WTC11 (cell line): ENCODE measurements around the gene UCHL5. TPM values are rescaled to one million over a fixed set of nuclear protein-coding genes. Genes with fewer than 3 reads are reported as not detected.

Experiments used
- ARID4B ChIP-seq: sonication (generic); formaldehyde crosslinking; IDR thresholded peaks from 2 replicates; pipeline ENCODE4 v1.8.0; 2023; ENCODE audit warnings: missing genetic modification reagents, mild to moderate bottlenecking, borderline replicate concordance
- ATF3 ChIP-seq: sonication (generic); formaldehyde crosslinking; conservative IDR thresholded peaks from 2 replicates; pipeline ENCODE4 v1.8.1; 2022; ENCODE audit warnings: mild to moderate bottlenecking, missing genetic modification reagents
- CREM ChIP-seq: sonication (generic); formaldehyde crosslinking; IDR thresholded peaks from 2 replicates; pipeline ENCODE4 v1.8.1; 2022; ENCODE audit warnings: mild to moderate bottlenecking, missing genetic modification reagents, moderate library complexity
- CTCF ChIP-seq: fragments of 200-600 bp; IDR thresholded peaks from 2 replicates; pipeline ENCODE4 v1.8.0; 2022; ENCODE audit warnings: antibody characterized with exemption
- E2F1 ChIP-seq: sonication (generic); formaldehyde crosslinking; IDR thresholded peaks from 2 replicates; pipeline ENCODE4 v1.8.0; 2022; ENCODE audit warnings: mild to moderate bottlenecking, missing genetic modification reagents
- ELF4 ChIP-seq: sonication (generic); formaldehyde crosslinking; IDR thresholded peaks from 2 replicates; pipeline ENCODE4 v1.8.1; 2022; ENCODE audit warnings: low read depth, mild to moderate bottlenecking, moderate library complexity, missing genetic modification reagents
- EMX1 ChIP-seq: fragments of 250-450 bp; sonication (Bioruptor Pico); IDR thresholded peaks from 2 replicates; pipeline ENCODE4 v1.8.0; 2021; ENCODE audit warnings: mild to moderate bottlenecking
- ESRRA ChIP-seq: sonication (generic); formaldehyde crosslinking; IDR thresholded peaks from 2 replicates; pipeline ENCODE4 v1.8.1; 2022; ENCODE audit warnings: mild to moderate bottlenecking, missing genetic modification reagents, borderline replicate concordance
- FOXJ3 ChIP-seq: sonication (generic); formaldehyde crosslinking; IDR thresholded peaks from 2 replicates; pipeline ENCODE4 v1.9.0; 2021; ENCODE audit warnings: missing genetic modification reagents, mild to moderate bottlenecking, borderline replicate concordance
- FOXP4 ChIP-seq: sonication (generic); formaldehyde crosslinking; IDR thresholded peaks from 2 replicates; pipeline ENCODE4 v1.8.0; 2022; ENCODE audit warnings: mild to moderate bottlenecking, missing genetic modification reagents
- GRHL2 ChIP-seq: fragments of 250-450 bp; sonication (Bioruptor Pico); IDR thresholded peaks from 2 replicates; pipeline ENCODE4 v1.8.0; 2022; ENCODE audit warnings: mild to moderate bottlenecking, moderate library complexity; ENCODE audit not compliant: insufficient replicate concordance, severe bottlenecking
- HMGA2 ChIP-seq: fragments of 250-450 bp; sonication (Bioruptor Pico); IDR thresholded peaks from 2 replicates; pipeline ENCODE4 v1.4.0; 2021; ENCODE audit warnings: mild to moderate bottlenecking, moderate library complexity
- IRF1 ChIP-seq: sonication (generic); formaldehyde crosslinking; IDR thresholded peaks from 2 replicates; pipeline ENCODE4 v1.8.0; 2023; ENCODE audit warnings: missing genetic modification reagents
- KAT7 ChIP-seq: sonication (generic); formaldehyde crosslinking; IDR thresholded peaks from 2 replicates; pipeline ENCODE4 v1.8.1; 2023; ENCODE audit warnings: missing genetic modification reagents, mild to moderate bottlenecking, borderline replicate concordance
- MXD4 ChIP-seq: fragments of 250-450 bp; sonication (Bioruptor Pico); IDR thresholded peaks from 2 replicates; pipeline ENCODE4 v1.8.0; 2021; ENCODE audit warnings: mild to moderate bottlenecking, moderate library complexity, borderline replicate concordance
- MYBL2 ChIP-seq: sonication (generic); formaldehyde crosslinking; IDR thresholded peaks from 2 replicates; pipeline ENCODE4 v1.8.1; 2023; ENCODE audit warnings: mild to moderate bottlenecking, moderate library complexity, missing genetic modification reagents
- RELA ChIP-seq: sonication (generic); formaldehyde crosslinking; IDR thresholded peaks from 2 replicates; pipeline ENCODE4 v1.8.1; 2022; ENCODE audit warnings: missing genetic modification reagents, mild to moderate bottlenecking, borderline replicate concordance
- SMAD4 ChIP-seq: sonication (generic); formaldehyde crosslinking; IDR thresholded peaks from 2 replicates; pipeline ENCODE4 v1.8.0; 2022; ENCODE audit warnings: mild to moderate bottlenecking, missing genetic modification reagents
- TEAD4 ChIP-seq: sonication (generic); formaldehyde crosslinking; IDR thresholded peaks from 2 replicates; pipeline ENCODE4 v1.8.0; 2022; ENCODE audit warnings: mild to moderate bottlenecking, missing genetic modification reagents
- ZBTB43 ChIP-seq: sonication (generic); formaldehyde crosslinking; IDR thresholded peaks from 2 replicates; pipeline ENCODE4 v1.8.1; 2023; ENCODE audit warnings: mild to moderate bottlenecking, missing genetic modification reagents
- ZNF317 ChIP-seq: sonication (generic); formaldehyde crosslinking; IDR thresholded peaks from 2 replicates; pipeline ENCODE4 v1.8.1; 2023; ENCODE audit warnings: low read depth, mild to moderate bottlenecking, moderate library complexity, missing genetic modification reagents, borderline replicate concordance
- ZNF396 ChIP-seq: fragments of 250-450 bp; sonication (Bioruptor Pico); IDR thresholded peaks from 2 replicates; pipeline ENCODE4 v1.8.0; 2021; ENCODE audit warnings: mild to moderate bottlenecking, moderate library complexity, borderline replicate concordance
- ZNF423 ChIP-seq: fragments of 250-450 bp; sonication (Bioruptor Pico); IDR thresholded peaks from 2 replicates; pipeline ENCODE4 v2.1.2; 2022; ENCODE audit warnings: mild to moderate bottlenecking, moderate library complexity
- ZNF512 ChIP-seq: sonication (generic); formaldehyde crosslinking; IDR thresholded peaks from 2 replicates; pipeline ENCODE4 v1.8.1; 2022; ENCODE audit warnings: missing genetic modification reagents, borderline replicate concordance
- total RNA-seq: library from RNA; stranded (reverse); gene quantifications from 3 replicates; pipeline ENCODE4 v1.2.3, GENCODE V29; 2021

The UCHL5 gene
- total RNA-seq, 1 experiment from 2014 or later, result 41.5 TPM

- TF ChIP-seq ZNF512 (CRISPR knock-in tag) (no peak), MXD4 (CRISPR knock-in tag) (no peak), ESRRA (0 out of 2 replicates have a peak, but pooled peaks have one; percentile 53), ZNF396 (no peak), ZBTB43 (0 out of 2 replicates have a peak, but pooled peaks have one; percentile 64), KAT7 (CRISPR knock-in tag) (no peak), TEAD4 (CRISPR knock-in tag) (no peak), MYBL2 (CRISPR knock-in tag) (no peak; the same call in 1 of the 2 replicates), CREM (CRISPR knock-in tag) (no peak), GRHL2 (CRISPR knock-in tag) (no peak), ZNF317 (CRISPR knock-in tag) (no peak), EMX1 (CRISPR knock-in tag) (no peak), SMAD4 (no peak), ARID4B (CRISPR knock-in tag) (no peak), E2F1 (CRISPR knock-in tag) (no peak), CTCF (no peak), FOXJ3 (CRISPR knock-in tag) (no peak), HMGA2 (CRISPR knock-in tag) (no peak), ZNF423 (CRISPR knock-in tag) (no peak), IRF1 (no peak), RELA (CRISPR knock-in tag) (peak; percentile 82; the same call in 1 of the 2 replicates), ELF4 (CRISPR knock-in tag) (no peak), FOXP4 (0 out of 2 replicates have a peak, but pooled peaks have one; percentile 35), ATF3 (CRISPR knock-in tag) (no peak)
Measured at GRCh38 chr1:193104907-193105820, 46.0 kb upstream of the UCHL5 start, which contains the start of gene GLRX2 (continued).
